Left lung (tissue), 10 donors: ENCODE results near the gene BBC3. TPM values are rescaled to one million over a fixed set of nuclear protein-coding genes. Genes with fewer than 3 reads are reported as not detected.
A peak's percentile ranks its signal among the peaks of the same experiment; 100 is the strongest.

Experiments
- ATAC-seq: fragments of 200-7000 bp; cut with Tn5 transposase; one replicate; pipeline ENCODE4 v1.9.1; 2020; ENCODE audit warnings: moderate library complexity
- DNase-seq, 4 donors: peaks; one replicate each; pipeline ENCODE4 v3.0.0-alpha.2; 2013 to 2020
- H3K27ac ChIP-seq, 2 donors: fragments of 200-600 bp; sonication (generic) in 1 of 2; one replicate each; pipeline versions ENCODE4 v1.5.0 to v1.8.0; 2020 to 2021
- H3K27me3 ChIP-seq, 2 donors: fragments of 200-600 bp; sonication (generic) in 1 of 2; one replicate each; pipeline versions ENCODE4 v1.5.0 to v1.8.0; 2020 to 2021
- H3K36me3 ChIP-seq, 2 donors: fragments of 200-600 bp; sonication (generic) in 1 of 2; one replicate each; pipeline versions ENCODE4 v1.5.0 to v1.8.0; 2020 to 2021
- H3K4me1 ChIP-seq, 2 donors: fragments of 200-600 bp; one replicate each; pipeline ENCODE4 v1.8.0; 2021
- H3K4me3 ChIP-seq, 2 donors: fragments of 200-600 bp; sonication (generic) in 1 of 2; one replicate each; pipeline versions ENCODE4 v1.5.0 to v1.8.0; 2020 to 2021; ENCODE audit warnings: mild to moderate bottlenecking in 1 of 2
- H3K9me3 ChIP-seq, 2 donors: fragments of 200-600 bp; sonication (generic) in 1 of 2; one replicate each; pipeline versions ENCODE4 v1.5.0 to v1.8.0; 2020 to 2021
- intact Hi-C, 2 donors: fragments of 100-400 bp; cut with DNase I; formaldehyde crosslinking; loops; one replicate each; pipeline versions ENCODE4 v1.11.2 to v1.14.2; 2022
- polyA plus RNA-seq, 6 donors: library from polyadenylated mRNA; unstranded; fragments of 120-200 nt; gene quantifications; one replicate each; pipeline ENCODE4 v1.2.1, GENCODE V29; 2013; ENCODE audit not compliant: insufficient read length in 6 of 6
- total RNA-seq, 2 donors: library from RNA; stranded (reverse); fragmentation: NEBNext Ultra II Directional; extraction: Animal tissue kit (Norgen Biotek cat#: 25700); gene quantifications; one replicate each; pipeline ENCODE4 v1.2.1, GENCODE V29; 2021
- TF ChIP-seq, protein P1 (sequence below), 2 donors: fragments of 200-600 bp; sonication (generic) in 1 of 2; IDR thresholded peaks; one replicate each; pipeline versions ENCODE4 v1.5.0 to v1.8.0; 2021; ENCODE audit warnings: antibody characterized with exemption in 2 of 2
- donor health status: DM: no; HTN: yes; CAD: no.
- donor health status: DM: no; HTN: no; CAD: no.

BBC3 gene
- total and polyA plus RNA-seq, 8 donors = 1.6 to 13.8 (median 2.7) TPM

DNA sequence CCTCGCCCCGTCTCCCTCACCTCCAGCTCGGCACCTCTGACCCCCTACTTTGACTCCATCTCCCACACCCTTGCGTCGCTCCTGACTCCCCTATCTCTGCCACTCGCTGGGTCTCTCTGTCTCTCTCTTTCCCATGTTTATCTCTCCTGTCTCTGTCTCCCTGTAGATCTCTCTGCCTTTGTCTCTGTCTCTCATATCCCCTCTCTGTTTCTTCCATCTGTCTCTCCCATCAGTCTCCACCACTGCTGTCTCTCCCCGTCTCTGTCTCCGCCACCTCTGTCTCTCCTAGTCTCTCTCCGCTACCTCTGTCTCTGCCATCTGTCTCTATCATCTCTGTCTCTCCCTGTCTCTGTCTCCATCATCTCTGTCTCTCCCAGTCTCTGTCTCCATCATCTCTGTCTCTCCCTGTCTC, 12.4 kb upstream of the BBC3 start:
- intact Hi-C loops = loop anchor here in 1 of 2 donors (5.0 kb wide), 1 partner anchor 96 kb away; no protein-coding TSS in a partner anchor
- Histone ChIP-seq H3K36me3 (no peaks in the 10 kb centered on the region), H3K27me3 (peaks cover 13 to 50% of the 10 kb centered on the region in 2 donors), H3K9me3 (no peaks in the 10 kb centered on the region), H3K27ac (peak overlapping the region in 1 of 2 donors; percentile 72), H3K4me1 (peaks cover 5 to 63% of the 10 kb centered on the region in 2 donors), H3K4me3 (peak overlapping the region in 1 of 2 donors; percentile 36)
- TF ChIP-seq, protein P1, sequence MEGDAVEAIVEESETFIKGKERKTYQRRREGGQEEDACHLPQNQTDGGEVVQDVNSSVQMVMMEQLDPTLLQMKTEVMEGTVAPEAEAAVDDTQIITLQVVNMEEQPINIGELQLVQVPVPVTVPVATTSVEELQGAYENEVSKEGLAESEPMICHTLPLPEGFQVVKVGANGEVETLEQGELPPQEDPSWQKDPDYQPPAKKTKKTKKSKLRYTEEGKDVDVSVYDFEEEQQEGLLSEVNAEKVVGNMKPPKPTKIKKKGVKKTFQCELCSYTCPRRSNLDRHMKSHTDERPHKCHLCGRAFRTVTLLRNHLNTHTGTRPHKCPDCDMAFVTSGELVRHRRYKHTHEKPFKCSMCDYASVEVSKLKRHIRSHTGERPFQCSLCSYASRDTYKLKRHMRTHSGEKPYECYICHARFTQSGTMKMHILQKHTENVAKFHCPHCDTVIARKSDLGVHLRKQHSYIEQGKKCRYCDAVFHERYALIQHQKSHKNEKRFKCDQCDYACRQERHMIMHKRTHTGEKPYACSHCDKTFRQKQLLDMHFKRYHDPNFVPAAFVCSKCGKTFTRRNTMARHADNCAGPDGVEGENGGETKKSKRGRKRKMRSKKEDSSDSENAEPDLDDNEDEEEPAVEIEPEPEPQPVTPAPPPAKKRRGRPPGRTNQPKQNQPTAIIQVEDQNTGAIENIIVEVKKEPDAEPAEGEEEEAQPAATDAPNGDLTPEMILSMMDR (IDR thresholded peaks at IDR 0.05) = no peak
- no peak for ATAC-seq
- DNase-seq = no peak

DNA sequence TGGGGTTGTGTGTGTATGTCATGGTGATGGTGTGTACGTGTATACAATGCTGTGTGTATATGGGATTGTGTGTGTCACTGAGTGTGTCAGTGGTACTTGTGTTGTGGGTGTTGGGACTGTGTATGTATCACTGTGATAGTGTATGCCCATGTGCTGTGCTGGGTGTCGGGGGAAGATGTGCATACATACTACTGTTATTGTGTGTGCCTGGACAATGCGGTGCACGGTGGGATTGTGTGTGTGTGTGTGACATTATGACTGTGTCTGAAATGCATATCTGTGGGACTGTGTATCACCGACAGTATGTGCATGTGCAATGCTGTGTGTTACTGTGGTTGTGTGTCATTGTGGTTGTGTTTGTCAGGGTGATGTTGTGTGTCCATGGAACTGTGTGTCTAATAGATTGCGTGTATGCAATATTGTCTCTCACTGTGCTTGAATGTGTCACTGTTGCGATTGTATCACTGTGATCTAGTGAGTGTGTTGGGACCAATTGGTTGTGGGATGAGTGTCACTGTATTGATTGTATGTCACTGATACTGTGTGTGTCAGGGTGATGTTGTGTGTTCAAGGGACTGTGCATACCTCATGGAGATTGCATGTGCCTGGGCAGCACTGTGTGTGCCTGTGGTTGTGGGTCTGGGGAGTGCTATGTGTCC, 11.0 kb upstream of the BBC3 start:
- Histone ChIP-seq H3K36me3 (no peaks in the 10 kb centered on the region), H3K4me3 (no peak overlapping the region), H3K4me1 (peaks cover 5 to 54% of the 10 kb centered on the region in 2 donors), H3K27ac (no peak overlapping the region), H3K9me3 (no peaks in the 10 kb centered on the region), H3K27me3 (peaks cover 13 to 52% of the 10 kb centered on the region in 2 donors)
- ATAC-seq = no peak
- DNase-seq = no peak
- intact Hi-C loops = loop anchor here in 1 of 2 donors (5.0 kb wide), 1 partner anchor 95 kb away; no protein-coding TSS in a partner anchor
- TF ChIP-seq, protein P1 (IDR thresholded peaks at IDR 0.05) = no peak

DNA sequence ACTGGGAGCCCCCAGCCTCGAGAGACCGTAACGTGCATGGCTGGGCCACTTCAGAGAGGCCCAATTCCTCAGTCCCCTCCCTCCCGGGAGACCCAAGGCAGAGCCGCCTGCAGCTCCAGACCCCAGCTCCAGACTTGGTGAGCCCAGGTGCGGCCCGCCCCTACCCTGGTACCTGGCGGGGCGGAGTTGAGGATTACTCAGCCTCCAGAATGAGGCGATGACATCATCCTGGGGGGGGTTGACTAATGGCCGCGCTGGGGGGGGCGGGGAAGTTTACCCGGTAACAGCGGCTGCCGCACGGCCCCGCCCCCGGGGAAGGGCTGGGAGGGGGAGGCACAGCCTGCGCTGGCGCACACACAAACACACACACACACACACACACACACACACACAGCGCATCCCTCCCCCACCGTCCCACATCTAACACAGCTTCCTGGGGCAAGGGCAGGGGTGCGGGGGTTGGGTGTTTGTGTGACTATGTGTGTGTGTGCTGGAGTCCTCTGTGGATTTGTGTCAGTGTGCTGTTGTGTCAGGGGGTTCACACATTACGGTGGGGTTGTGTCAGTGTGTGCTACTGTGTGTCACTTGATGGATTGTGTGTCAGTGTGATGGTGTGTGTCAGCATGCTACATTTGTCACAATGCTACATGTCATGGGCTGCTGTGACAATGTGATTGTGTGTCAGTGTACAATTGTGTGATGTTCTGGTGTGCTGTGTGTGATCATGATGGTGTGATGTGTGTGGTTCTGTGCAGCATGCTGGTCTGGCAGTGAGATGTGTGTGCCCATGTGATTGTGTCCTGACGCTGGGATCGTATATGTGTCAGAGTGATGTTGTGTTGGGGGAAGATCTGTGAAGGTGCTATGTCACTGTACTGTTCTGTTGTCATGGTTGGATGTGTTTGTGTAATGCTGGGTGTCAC, 10.3 kb upstream of the BBC3 start:
- H3K9me3 ChIP-seq = no peaks in the 10 kb centered on the region
- TF ChIP-seq, protein P1 (IDR thresholded peaks at IDR 0.05) = no peak
- H3K4me1 ChIP-seq = peaks cover 5 to 53% of the 10 kb centered on the region in 2 donors
- H3K4me3 ChIP-seq = no peak overlapping the region
- no peak overlapping the region for H3K27ac ChIP-seq
- peak; percentile 70 for ATAC-seq
- DNase-seq = peak in 3 of 4 donors; percentile 76 to 87 (median 79)
- H3K27me3 ChIP-seq = peaks cover 13 to 52% of the 10 kb centered on the region in 2 donors
- intact Hi-C loops = loop anchor here in 1 of 2 donors (5.0 kb wide), 1 partner anchor 94 kb away; no protein-coding TSS in a partner anchor
- no peaks in the 10 kb centered on the region for H3K36me3 ChIP-seq

DNA sequence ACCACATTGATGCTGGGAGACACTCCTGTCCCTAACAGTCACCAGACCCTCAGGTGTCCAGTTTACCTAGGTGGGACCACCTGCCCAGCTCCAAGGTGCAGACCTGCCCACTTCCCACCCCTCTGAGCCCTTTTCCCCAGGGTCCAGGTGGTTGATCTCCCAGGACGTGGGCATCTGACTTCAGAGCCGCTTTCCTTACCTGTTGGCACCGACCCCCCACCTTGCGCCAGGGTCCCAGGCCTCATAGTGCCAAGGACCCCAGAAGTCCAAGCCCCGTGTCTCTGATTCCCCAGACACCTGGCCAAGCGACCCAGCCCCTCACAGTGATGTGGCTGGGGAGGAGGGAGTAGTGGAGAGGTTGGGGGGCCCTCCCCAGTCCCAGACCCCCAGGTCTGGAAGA, 9.6 kb upstream of the BBC3 start:
- H3K4me1 ChIP-seq = peaks cover 5 to 53% of the 10 kb centered on the region in 2 donors
- no peak overlapping the region for H3K4me3 ChIP-seq
- no peak overlapping the region for H3K27ac ChIP-seq
- no peaks in the 10 kb centered on the region for H3K36me3 ChIP-seq
- intact Hi-C loops = loop anchor here in 1 of 2 donors (5.0 kb wide), 1 partner anchor 93 kb away; no protein-coding TSS in a partner anchor
- H3K27me3 ChIP-seq = peaks cover 13 to 52% of the 10 kb centered on the region in 2 donors
- DNase-seq (no peak), ATAC-seq (no peak)
- TF ChIP-seq, protein P1 (IDR thresholded peaks at IDR 0.05) = no peak
- H3K9me3 ChIP-seq = no peaks in the 10 kb centered on the region
